ENCODE measurements around the gene ZFPM1. TPM values are rescaled to one million over a fixed set of nuclear protein-coding genes. Genes with fewer than 3 reads are reported as not detected.

ZFPM1 gene
- total and polyA plus RNA-seq, 2 of the 8 experiments (the other 6 are each of a cell fraction or from before 2014, with no cell fraction given): 0.74 to 4.8 TPM

GRCh38 chr16:88506723-88507122 is 53.6 kb downstream of the ZFPM1 start:
- FAIRE-seq: no peak
- TF ChIP-seq RFX5 (IDR thresholded peaks at IDR 0.05; ENCODE audit: borderline replicate concordance, low read depth, low read length): no peak
- TF ChIP-seq ATF3 (IDR thresholded peaks at IDR 0.05; ENCODE audit: insufficient read depth, low read depth, low read length): no peak
- TF ChIP-seq ZNF274 (IDR thresholded peaks at IDR 0.05; ENCODE audit: borderline replicate concordance, extremely low read depth, low read length): no peak
- TF ChIP-seq FOSL1 (IDR thresholded peaks at IDR 0.05; ENCODE audit: insufficient read depth, low read depth, low read length): no peak
- no peak for TF ChIP-seq SP1 (IDR thresholded peaks at IDR 0.05; ENCODE audit: low read depth, low read length)
- no peak for TF ChIP-seq CREB1 (IDR thresholded peaks at IDR 0.05)
- no peak for TF ChIP-seq E2F6 (IDR thresholded peaks at IDR 0.05)
- no peak for TF ChIP-seq TAF7 (optimal IDR thresholded peaks at IDR 0.05; ENCODE audit: borderline replicate concordance, low read depth, low read length)
- no peak for TF ChIP-seq GABPA (IDR thresholded peaks at IDR 0.05; ENCODE audit: borderline replicate concordance, insufficient read depth, low read length)
- no peak for TF ChIP-seq YY1 (IDR thresholded peaks at IDR 0.05; ENCODE audit: low read depth, low read length)
- TF ChIP-seq NANOG (IDR thresholded peaks at IDR 0.05; ENCODE audit: insufficient read depth, low read depth, low read length, poor library complexity, severe bottlenecking): no peak
- no peak for TF ChIP-seq EZH2 (IDR thresholded peaks at IDR 0.05; ENCODE audit: low read depth, low read length, severe bottlenecking)
- TF ChIP-seq CHD1 (IDR thresholded peaks at IDR 0.05; ENCODE audit: low read depth, low read length): no peak
- Histone ChIP-seq H2BK12ac (ENCODE audit: low read depth, low read length) (no peak overlapping the region), H3K23me2 (ENCODE audit: low read depth, low read length) (no peaks in the 10 kb centered on the region), H2BK5ac (ENCODE audit: low read depth, low read length) (no peak overlapping the region), H3K4me3 (ENCODE audit: extremely low read depth in 1 of 4, insufficient read depth in 2 of 4, low read depth in 3 of 4, low read length in 4 of 4) (no peak overlapping the region), H4K20me1 (replicated peaks in 1 of 2; ENCODE audit: control insufficient read depth in 1 of 2, insufficient read depth in 2 of 2, low read length in 2 of 2) (peaks cover 0 to 1% of the 10 kb centered on the region in 2 experiments), H3K18ac (ENCODE audit: extremely low read depth, low read length) (no peak overlapping the region), H3K4ac (replicated peaks; ENCODE audit: insufficient read length, low read depth, low read length) (no peak overlapping the region), H4K5ac (ENCODE audit: insufficient read length, low read depth, low read length) (no peak overlapping the region), H2AK5ac (ENCODE audit: low read depth, low read length) (no peak overlapping the region), H3K9ac (replicated peaks in 1 of 4; ENCODE audit: extremely low read depth in 1 of 4, low read depth in 3 of 4, low read length in 3 of 4) (no peak overlapping the region), H3K9me3 (ENCODE audit: insufficient read depth in 2 of 2, low read depth in 1 of 2, low read length in 1 of 2) (no peaks in the 10 kb centered on the region), H3K56ac (replicated peaks; ENCODE audit: insufficient read length, low read depth, low read length) (no peak overlapping the region), H3K4me2 (ENCODE audit: insufficient read depth in 1 of 2, low read depth in 2 of 2, low read length in 2 of 2) (no peak overlapping the region), H3K36me3 (ENCODE audit: control insufficient read depth in 2 of 4, insufficient read depth in 4 of 4, low read length in 3 of 4) (no peaks in the 10 kb centered on the region), H3K23ac (ENCODE audit: insufficient read length) (no peak overlapping the region), H3K79me2 (ENCODE audit: control insufficient read depth in 1 of 2, insufficient read depth in 2 of 2, low read length in 2 of 2) (no peaks in the 10 kb centered on the region), H2BK15ac (ENCODE audit: low read length) (no peak overlapping the region), H3K27ac (ENCODE audit: low read depth, low read length) (no peak overlapping the region), H4K8ac (ENCODE audit: extremely low read depth, insufficient read depth, low read length) (peak overlapping the region; percentile 51; the same call in 1 of the 2 replicates), H2BK120ac (replicated peaks; ENCODE audit: low read depth, low read length) (no peak overlapping the region), H2AFZ (ENCODE audit: low read length) (no peak overlapping the region), H4K91ac (replicated peaks; ENCODE audit: insufficient read length, low read length) (no peak overlapping the region), H3K79me1 (ENCODE audit: low read depth, low read length) (no peaks in the 10 kb centered on the region), H3K27me3 (replicated peaks in 1 of 4; ENCODE audit: control insufficient read depth in 3 of 4, extremely low read depth in 1 of 4, insufficient read depth in 3 of 4, low read length in 3 of 4) (no peaks in the 10 kb centered on the region), H3K14ac (ENCODE audit: insufficient read length) (no peak overlapping the region), H3K4me1 (replicated peaks in 1 of 4; ENCODE audit: control insufficient read depth in 3 of 4, insufficient read depth in 4 of 4, low read length in 3 of 4) (no peaks in the 10 kb centered on the region), H2BK20ac (ENCODE audit: low read length) (no peak overlapping the region)
- DNase-seq (ENCODE audit: low read depth in 1 of 2, low spot score in 2 of 2): no peak
- ChIA-PET CTCF (ENCODE audit: partially characterized antibody) (interaction anchor here (1.2 to 1.3 kb wide), 2 partner anchors 11 to 26 kb away, joined by 3 to 7 read pairs; no protein-coding TSS in a partner anchor), POLR2A (ENCODE audit: partially characterized antibody) (no interaction called here)
- WGBS, 2 experiments (ENCODE audit: extremely low coverage in 1 of 2, insufficient coverage in 1 of 2, insufficient read length in 1 of 2, insufficient replicate concordance in 2 of 2, low coverage in 1 of 2, low lambda C conversion rate in 2 of 2, missing lambda C conversion rate in 1 of 2): 89% methylated on average over 19 of the region's 21 CpGs; no CpG with 5 or more reads in 1 of the 2 experiments
